ENCODE measurements around the gene NOS1AP.
A peak's percentile ranks its signal among the peaks of the same experiment; 100 is the strongest.

NOS1AP gene

GRCh38 chr1:162137179-162137960 lies 67.9 kb downstream of the NOS1AP start:
- DNase-seq (ENCODE audit: low read depth in 2 of 2) = no peak

GRCh38 chr1:162138112-162138511 lies 68.6 kb downstream of the NOS1AP start:
- DNase-seq (ENCODE audit: low read depth in 2 of 2) = no peak

DNA sequence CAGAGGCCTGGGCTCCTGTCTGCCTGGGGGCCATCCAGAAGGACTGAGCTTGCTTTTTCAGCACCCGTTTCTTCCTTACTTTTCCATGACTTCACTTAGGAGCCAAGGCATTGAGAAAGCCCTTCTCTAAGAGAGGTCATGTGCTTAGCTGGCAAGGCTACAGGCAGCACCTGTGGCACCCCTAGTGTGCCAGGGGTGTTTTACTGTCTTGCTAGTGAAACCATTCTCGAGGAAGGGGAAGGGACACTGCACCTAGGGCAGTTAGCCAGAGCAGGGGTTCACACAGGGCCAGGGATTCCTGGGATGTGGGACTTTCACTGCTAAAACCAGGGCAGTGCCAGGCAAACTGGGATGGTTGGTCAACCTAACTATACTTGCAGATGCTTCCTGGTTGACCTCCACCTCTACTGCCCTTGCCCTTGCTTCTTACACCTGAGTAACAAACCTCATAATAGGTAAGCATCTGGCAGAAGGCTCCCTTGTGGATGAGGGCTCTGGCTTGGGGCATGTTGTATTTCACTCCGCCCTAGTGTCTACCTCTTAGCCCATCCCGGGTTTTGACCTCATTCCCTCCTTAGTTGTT lies 69.2 kb downstream of the NOS1AP start:
- DNase-seq (ENCODE audit: low read depth in 2 of 2) = no peak

DNA sequence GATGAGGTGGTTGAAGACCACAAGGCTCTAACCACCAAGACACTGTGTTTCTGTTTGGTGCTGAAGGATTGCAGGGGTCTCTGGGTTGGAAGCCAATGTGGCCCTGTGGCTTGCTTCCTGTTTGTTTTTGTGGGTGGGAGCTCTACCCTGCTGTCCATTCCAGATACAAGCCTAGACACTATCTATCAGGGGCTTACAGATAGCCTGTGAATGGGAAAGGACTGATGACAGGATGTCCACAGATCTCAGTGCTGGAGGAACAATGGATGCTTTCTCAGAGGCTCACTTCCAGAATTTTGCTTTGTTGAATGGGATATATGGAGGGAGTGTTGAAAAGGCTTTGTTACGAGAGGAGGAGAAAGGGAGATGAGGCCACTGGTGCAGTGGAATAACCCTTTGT lies 69.7 kb downstream of the NOS1AP start:
- no peak for DNase-seq (ENCODE audit: low read depth in 2 of 2)

- DNase-seq (ENCODE audit: low read depth in 2 of 2) = peak; percentile 28 to 33
Observed at GRCh38 chr1:162141281-162142054, 72.0 kb downstream of the NOS1AP start.

- no peak for DNase-seq (ENCODE audit: low read depth in 2 of 2)
Observed at GRCh38 chr1:162142968-162143367, 73.5 kb downstream of the NOS1AP start.

GRCh38 chr1:162144268-162144667 lies 74.8 kb downstream of the NOS1AP start:
- DNase-seq (ENCODE audit: low read depth in 2 of 2) = no peak

GRCh38 chr1:162144853-162145252 lies 75.4 kb downstream of the NOS1AP start:
- no peak for DNase-seq (ENCODE audit: low read depth in 2 of 2)

DNA sequence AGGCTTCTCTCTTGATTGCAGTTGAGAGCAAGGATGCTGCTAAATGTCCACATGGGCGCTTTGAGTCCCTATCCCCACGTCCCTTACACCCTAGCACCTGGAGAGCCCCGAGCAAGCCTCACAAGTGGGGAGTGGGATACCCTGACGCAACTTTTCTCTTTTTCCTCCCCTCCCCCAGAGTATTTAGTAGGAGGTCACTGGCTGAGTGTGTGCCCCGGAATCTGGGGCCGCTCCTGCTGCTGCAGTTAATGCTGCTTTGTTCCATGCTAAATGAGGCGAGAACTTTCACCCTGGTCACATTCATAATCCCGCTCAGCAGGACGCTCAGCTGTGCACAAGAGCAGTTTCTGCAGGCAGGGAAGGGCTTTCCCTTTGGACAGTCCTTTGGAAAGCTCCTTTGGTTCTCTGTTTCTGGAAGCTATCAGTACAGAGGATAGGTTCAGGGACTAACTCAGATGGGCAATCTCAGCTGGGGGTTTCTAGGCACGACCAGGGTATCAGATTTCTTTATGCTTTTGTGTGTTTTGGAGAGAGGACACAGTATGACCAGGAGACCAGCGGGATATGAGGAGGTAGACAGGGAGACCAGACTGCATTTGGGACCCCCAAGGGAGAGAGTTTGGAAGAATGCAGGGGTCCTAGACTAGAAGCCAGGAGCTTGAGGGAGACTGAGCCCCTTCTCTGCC lies 75.9 kb downstream of the NOS1AP start:
- no peak for DNase-seq (ENCODE audit: low read depth in 2 of 2)

- DNase-seq (ENCODE audit: low read depth in 2 of 2) = no peak
Observed at GRCh38 chr1:162145966-162146696, 76.6 kb downstream of the NOS1AP start.

- DNase-seq (ENCODE audit: low read depth in 2 of 2) = no peak
Observed at GRCh38 chr1:162147760-162148159, 78.3 kb downstream of the NOS1AP start.

DNA sequence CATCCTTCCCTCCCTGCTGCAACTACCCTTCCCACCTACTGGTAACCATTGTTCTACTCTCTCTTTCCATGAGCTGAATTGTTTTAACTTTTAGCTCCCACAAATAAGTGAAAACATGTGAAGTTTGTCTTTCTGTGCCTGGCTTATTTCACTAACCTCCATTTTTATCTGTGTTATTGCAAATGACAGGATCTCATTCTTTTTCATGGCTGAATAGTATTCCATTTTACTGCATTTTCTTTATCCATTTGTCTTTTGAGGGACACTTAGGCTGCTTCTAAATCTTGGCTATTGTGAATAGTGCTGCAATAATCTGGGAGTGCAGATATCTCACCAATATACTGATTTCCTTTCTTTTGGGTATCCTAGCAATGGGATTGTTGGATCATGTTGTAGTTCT lies 80.6 kb downstream of the NOS1AP start:
- no peak for DNase-seq (ENCODE audit: low read depth in 2 of 2)

- DNase-seq (ENCODE audit: low read depth in 2 of 2) = peak; percentile 18 to 25
Observed at GRCh38 chr1:162151900-162152829, 82.7 kb downstream of the NOS1AP start.

- DNase-seq (ENCODE audit: low read depth in 2 of 2) = no peak
Observed at GRCh38 chr1:162153374-162153773, 83.9 kb downstream of the NOS1AP start.

GRCh38 chr1:162157469-162157868 lies 88.0 kb downstream of the NOS1AP start:
- no peak for DNase-seq (ENCODE audit: low read depth in 2 of 2)

DNA sequence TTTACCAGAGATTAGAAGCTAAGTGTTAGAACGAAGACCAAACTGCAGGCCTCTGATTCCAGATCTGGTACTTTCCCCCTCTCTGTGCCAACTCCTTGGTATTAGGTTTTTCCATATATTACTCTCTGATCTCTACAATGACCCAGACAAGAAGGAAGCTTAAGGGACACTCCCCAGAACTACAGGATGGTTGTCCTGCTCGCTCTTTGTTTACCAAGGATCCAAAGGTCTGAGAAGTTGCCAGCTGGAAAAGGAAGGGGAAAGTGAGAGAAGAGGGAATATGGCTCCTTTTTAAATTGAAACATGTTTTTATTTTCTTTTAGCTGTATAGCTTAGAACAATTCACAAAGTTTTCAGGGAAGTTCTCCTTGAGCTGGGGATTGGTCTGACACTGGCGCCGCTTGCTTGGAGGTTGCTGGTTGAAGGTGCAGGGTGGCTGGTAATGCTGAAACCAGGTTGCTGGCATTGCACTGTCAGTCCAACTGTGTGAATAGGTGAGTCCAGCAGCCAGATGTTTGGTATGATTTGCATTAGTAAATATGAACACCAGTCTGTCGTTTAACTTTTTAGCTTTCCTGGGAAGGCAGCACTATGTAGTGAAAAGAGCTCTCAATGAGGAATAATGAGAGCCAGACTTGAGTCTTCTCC lies 89.3 kb downstream of the NOS1AP start:
- DNase-seq (ENCODE audit: low read depth in 2 of 2) = no peak

DNA sequence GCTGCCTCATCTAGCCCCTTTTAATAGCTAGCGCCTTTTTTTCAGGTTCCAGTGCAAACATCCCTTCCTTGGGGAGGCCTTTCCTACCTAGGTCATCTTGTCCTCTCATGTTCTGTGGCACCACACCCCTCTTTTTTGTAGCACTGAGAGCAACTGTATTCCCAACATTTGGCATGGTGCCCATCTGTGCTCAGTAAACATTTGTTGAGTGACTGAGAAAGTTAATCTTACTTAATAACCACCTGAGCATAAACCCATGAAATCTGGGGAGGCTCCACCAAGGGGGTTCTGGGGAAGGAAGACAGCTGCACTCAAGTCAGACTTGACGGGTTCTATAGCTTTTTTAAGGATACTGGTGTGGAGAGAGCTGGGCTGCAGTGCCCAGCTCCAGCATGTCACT lies 90.0 kb downstream of the NOS1AP start:
- no peak for DNase-seq (ENCODE audit: low read depth in 2 of 2)

- DNase-seq (ENCODE audit: low read depth in 2 of 2) = no peak
Observed at GRCh38 chr1:162161916-162162550, 92.5 kb downstream of the NOS1AP start.

GRCh38 chr1:162165528-162165927 lies 96.0 kb downstream of the NOS1AP start:
- DNase-seq (ENCODE audit: low read depth in 2 of 2) = no peak

Data from fibroblast of skin of left quadriceps (primary cell).